Loucy (cell line): Measurements from ENCODE around the gene SLC12A2.

ENCODE experiments used
- EZH2phosphoT487 ChIP-seq: fragments of 200-600 bp; IDR thresholded peaks from 2 replicates; pipeline ENCODE4 v1.6.1; 2018; ENCODE audit warnings: antibody characterized with exemption, mild to moderate bottlenecking, moderate library complexity, borderline replicate concordance
- TF ChIP-seq, protein P1 (sequence below): fragments of 200-600 bp; sonication (generic); conservative IDR thresholded peaks from 2 replicates; pipeline ENCODE4 v1.5.1; 2014; ENCODE audit warnings: mild to moderate bottlenecking, antibody characterized with exemption, low read length

DNA sequence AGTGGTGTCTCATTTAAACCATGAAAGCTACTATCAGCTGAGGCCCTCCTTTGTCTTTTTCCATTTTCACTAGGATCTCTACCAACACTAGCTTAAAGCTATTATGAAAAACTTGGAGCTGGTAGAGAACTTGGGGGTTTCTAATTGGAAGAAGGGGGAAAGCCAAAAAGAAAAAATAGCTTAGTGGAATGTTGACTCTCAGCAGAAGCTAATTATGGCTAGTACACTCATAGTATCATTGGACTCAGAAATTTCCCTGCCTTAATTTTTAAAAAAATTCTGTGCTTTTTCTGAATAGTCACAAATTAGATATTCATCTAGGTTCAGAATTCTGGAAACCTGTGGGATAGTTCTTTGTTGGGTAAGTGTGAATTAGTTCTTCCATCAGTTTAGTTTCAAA is 8.0 kb downstream of the SLC12A2 start:
- TF ChIP-seq, protein P1, sequence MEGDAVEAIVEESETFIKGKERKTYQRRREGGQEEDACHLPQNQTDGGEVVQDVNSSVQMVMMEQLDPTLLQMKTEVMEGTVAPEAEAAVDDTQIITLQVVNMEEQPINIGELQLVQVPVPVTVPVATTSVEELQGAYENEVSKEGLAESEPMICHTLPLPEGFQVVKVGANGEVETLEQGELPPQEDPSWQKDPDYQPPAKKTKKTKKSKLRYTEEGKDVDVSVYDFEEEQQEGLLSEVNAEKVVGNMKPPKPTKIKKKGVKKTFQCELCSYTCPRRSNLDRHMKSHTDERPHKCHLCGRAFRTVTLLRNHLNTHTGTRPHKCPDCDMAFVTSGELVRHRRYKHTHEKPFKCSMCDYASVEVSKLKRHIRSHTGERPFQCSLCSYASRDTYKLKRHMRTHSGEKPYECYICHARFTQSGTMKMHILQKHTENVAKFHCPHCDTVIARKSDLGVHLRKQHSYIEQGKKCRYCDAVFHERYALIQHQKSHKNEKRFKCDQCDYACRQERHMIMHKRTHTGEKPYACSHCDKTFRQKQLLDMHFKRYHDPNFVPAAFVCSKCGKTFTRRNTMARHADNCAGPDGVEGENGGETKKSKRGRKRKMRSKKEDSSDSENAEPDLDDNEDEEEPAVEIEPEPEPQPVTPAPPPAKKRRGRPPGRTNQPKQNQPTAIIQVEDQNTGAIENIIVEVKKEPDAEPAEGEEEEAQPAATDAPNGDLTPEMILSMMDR = no peak
- no peak for TF ChIP-seq EZH2phosphoT487
